ENCODE measurements around the gene BTN2A1. TPM values are rescaled to one million over a fixed set of nuclear protein-coding genes. Genes with fewer than 3 reads are reported as not detected.

The BTN2A1 gene
- total RNA-seq, 1 experiment from 2014 or later: 17.2 TPM

DNA sequence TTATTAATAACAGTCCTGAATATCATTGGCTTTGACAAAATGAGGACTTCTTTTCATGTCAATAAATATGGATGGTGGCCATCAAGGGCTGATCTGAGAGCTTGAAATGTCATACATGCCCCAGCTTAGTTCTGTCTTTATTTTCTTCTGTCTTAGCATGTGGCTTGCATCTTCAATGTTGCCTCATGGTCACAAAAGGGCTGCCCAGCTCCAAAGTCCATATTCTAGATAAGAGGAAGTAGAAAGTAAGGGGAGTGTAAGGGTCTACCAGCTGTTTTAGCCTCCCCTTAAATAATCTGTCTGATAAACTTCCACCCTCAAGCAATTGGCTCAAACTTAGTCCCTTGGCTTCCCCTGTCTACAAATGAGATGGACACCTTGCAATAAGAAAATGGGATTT lies 14.2 kb downstream of the BTN2A1 start:
- Histone ChIP-seq H3K4me1 (no peaks in the 10 kb centered on the region), H3K4me3 (no peak overlapping the region)

DNA sequence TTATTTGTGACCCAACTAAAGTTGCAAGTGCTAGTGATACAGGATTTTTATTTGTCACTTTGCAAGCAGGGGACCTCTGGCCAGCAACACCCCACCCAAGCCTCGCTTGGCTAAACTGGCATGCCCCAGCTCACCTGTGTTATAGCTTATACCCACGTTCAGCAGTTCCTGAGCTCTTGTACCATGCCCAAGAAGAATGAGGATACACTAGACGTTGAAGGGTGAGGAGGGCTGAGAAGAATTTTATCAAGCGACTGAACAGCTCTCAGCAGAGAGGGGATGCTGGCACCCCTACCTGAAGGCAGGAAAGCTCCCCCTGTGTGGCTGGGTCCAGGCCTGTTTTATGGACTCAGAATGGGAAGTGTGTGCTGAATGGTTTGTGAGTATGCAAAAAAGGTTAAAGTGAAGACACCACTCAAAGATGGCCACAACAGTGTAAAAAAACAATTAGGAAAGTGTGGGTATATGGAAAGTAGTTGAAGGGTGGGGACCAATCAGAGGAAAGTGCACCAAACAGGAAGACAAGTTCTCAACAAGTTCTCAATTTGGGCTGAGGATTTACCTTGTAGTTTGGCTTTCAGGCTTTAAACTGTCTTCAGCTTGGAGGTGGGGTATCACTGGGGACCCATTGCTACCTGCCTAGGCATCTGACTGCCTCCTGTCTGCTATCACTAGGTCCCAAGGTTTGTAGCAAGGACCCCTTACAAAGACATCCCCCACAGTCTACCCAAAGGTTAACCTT lies 15.0 kb downstream of the BTN2A1 start:
- Histone ChIP-seq H3K9me3 (replicated peaks) (no peaks in the 10 kb centered on the region), H3K4me3 (no peak overlapping the region), H3K4me1 (peaks cover 3% of the 10 kb centered on the region; the same call in 1 of the 2 replicates), H3K27me3 (no peaks in the 10 kb centered on the region), H3K27ac (no peak overlapping the region), H3K36me3 (peaks cover 2% of the 10 kb centered on the region; the same call in 1 of the 2 replicates)
- DNase-seq: no peak

More for the DNA sequence above, 14.2 kb downstream of the BTN2A1 start:
- H3K27me3 ChIP-seq: no peaks in the 10 kb centered on the region
- H3K36me3 ChIP-seq: peaks cover 10% of the 10 kb centered on the region
- no peaks in the 10 kb centered on the region for H3K9me3 ChIP-seq (replicated peaks)
- no peak overlapping the region for H3K27ac ChIP-seq
- DNase-seq: no peak

DNA sequence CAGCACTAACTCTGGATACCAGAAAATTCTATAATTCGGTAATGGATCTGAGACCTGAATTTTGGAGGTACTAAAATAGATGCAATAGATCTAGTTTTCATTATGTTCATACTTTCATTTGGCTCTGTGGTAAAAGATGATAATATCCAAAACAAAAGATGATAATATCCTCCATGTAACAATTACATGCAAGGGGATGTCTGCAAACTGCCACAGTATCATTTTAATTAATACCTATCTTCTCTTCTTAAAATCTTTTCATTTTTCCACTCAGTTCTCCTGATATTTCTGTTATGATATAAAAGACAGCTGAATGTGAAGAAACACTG lies 15.6 kb downstream of the BTN2A1 start:
- H3K4me3 ChIP-seq: peak overlapping the region; percentile 60
- peaks cover 5% of the 10 kb centered on the region; the same call in 1 of the 2 replicates for H3K4me1 ChIP-seq
- H3K36me3 ChIP-seq: 0 out of 2 replicates have a peak, but pooled peaks cover 2% of the 10 kb centered on the region
- no peaks in the 10 kb centered on the region for H3K27me3 ChIP-seq
- no peaks in the 10 kb centered on the region for H3K9me3 ChIP-seq (replicated peaks)
- no peak for DNase-seq
- peak overlapping the region; percentile 81 for H3K27ac ChIP-seq

DNA sequence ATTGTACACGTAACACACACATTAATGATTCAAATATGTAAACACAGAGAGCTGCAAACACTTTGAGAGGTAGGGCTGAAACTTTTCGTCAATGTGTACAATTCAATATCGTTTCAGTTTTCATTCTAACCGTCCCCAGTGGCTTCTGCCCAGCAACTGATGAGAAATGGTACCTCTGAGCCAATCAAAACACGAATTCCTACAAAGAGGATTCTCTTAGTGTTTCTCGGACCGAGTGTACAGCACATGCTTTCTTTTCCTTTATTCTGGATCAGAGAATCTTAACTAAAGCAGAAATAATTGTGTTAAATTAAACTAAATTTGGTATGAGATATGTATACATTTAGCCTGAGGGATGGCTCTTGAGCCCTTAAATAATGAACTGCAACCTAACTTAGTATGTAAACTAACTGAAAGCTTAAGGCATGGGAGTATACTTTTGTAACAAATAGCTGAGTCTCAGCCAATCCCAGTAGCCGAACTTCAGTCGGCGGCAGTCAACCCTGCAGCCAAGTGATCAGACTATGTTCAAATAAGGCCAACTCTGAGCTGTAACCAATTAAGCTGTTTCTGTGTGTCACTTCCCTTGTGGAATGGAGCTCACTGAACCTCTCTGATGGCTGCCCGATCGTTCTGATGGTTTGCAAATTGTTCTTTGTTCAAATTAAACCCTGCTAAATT lies 16.1 kb downstream of the BTN2A1 start:
- Histone ChIP-seq H3K27ac (peak overlapping the region; percentile 81), H3K4me3 (peak overlapping the region; percentile 60), H3K36me3 (0 out of 2 replicates have a peak, but pooled peaks cover 2% of the 10 kb centered on the region), H3K9me3 (replicated peaks) (no peaks in the 10 kb centered on the region), H3K4me1 (peaks cover 5% of the 10 kb centered on the region; the same call in 1 of the 2 replicates), H3K27me3 (no peaks in the 10 kb centered on the region)
- peak; percentile 76 to 89 for DNase-seq

DNA sequence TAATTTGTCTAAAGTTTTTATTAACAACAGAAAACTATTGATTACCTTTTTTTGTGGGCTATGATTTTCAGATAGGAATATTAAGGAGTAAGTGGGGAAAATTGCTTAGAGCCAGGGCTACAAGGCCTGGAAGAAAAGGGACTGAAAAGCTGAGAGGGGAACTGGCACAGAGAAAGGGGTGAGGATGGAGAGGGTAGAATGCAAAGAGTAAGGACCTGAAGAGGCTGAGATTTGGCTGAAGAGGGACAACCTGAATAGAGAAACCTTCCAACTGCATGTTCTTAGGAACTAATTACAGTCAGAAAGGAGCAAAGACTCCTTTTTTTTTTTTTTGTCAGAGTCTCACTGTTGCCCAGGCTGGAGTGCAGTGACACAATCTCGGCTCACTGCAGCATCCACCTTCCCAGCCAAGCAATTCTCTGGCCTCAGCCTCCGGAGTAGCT lies 16.7 kb downstream of the BTN2A1 start:
- peak in 1 of 2 experiments; percentile 5 for DNase-seq
- H3K4me1 ChIP-seq: peaks cover 5% of the 10 kb centered on the region; the same call in 1 of the 2 replicates
- 0 out of 2 replicates have a peak, but pooled peaks cover 2% of the 10 kb centered on the region for H3K36me3 ChIP-seq
- peak overlapping the region; percentile 81 for H3K27ac ChIP-seq
- peak overlapping the region; percentile 60 for H3K4me3 ChIP-seq
- H3K27me3 ChIP-seq: no peaks in the 10 kb centered on the region
- H3K9me3 ChIP-seq (replicated peaks): no peaks in the 10 kb centered on the region

DNA sequence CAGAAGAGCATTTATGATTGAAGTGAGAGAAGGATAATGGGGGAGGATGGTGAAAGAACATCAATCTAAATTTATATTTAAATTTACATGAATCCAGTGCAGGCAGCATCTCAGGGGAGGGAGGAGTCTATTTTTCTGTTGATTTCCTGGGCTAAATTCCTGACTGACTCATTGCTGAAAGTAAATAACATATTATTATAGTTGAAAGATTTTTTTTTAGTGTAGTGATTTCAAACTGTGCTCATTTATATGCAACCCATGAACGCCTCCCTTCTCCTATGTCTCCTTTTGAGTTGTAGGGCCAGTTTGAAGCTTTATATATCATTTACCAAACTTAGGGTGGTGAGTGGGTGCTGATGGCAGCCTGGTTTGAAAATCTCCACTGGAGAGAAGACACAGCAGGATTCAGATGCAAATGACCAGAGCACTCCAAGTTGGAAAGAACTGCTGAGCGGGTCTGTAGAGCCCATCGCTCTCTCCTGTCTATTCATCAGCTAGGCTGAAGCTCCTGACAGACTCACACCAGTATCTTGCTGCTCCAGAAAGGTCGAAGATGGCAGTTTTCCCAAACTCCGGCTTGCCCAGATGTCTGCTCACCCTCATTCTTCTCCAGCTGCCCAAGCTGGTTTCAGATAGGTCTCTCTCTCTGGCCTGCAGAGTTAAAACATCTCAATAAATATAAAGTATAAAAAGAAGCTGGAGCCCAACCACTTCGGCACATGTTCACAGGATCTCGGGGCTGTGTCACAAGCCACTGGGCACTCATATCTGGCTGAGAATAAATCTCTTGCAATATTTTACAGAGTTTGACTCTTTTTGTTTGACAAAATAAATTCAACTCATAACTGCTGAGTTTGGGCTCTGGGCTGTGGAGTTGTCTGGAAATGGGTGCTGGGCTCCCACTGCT lies 18.3 kb downstream of the BTN2A1 start:
- H3K4me1 ChIP-seq: peaks cover 5% of the 10 kb centered on the region; the same call in 1 of the 2 replicates
- H3K9me3 ChIP-seq (replicated peaks): no peaks in the 10 kb centered on the region
- no peak for DNase-seq
- no peaks in the 10 kb centered on the region for H3K27me3 ChIP-seq
- H3K4me3 ChIP-seq: no peak overlapping the region
- no peak overlapping the region for H3K27ac ChIP-seq
- H3K36me3 ChIP-seq: no peaks in the 10 kb centered on the region

DNA sequence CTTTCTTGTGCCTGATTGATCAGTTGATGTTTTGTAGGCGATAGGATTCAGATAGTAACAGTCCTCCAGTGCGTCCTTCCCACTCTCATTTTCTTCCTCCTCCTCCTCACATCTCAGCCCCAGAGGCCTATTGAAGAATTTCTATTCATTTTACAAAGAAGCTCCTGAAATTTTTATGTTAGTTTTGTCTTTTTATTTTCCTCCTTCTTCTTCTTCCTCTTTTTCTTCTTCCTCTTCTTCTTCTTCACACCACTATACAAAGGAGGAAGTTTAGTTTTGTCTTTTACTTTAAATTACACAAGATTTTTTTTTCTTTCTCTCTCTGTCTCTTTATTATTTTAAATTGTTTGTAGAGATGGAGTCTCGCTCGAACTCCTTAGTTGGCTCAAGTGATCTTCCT lies 19.1 kb downstream of the BTN2A1 start:
- Histone ChIP-seq H3K4me1 (peaks cover 5% of the 10 kb centered on the region; the same call in 1 of the 2 replicates), H3K4me3 (no peak overlapping the region), H3K27ac (no peak overlapping the region), H3K9me3 (replicated peaks) (no peaks in the 10 kb centered on the region), H3K27me3 (no peaks in the 10 kb centered on the region), H3K36me3 (no peaks in the 10 kb centered on the region)
- no peak for DNase-seq

DNA sequence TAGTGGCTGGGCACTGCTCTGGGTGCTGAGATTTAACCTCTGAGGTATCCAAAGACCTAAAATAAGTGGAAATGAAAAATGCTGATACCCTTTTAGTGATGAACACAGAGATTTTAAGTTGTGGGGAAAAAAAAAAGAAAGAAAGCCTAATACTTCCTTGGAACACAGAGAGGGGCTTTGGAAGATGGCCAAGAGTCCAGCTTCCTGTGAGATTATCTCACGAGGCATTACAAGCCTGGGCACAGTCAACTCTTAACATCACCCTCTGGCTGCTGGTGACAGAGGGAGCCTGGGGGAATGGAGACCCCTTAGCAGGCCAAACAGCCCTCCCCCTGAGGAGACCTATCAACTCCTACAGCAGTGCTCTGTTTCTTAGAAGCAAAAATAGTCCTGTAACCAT lies 19.7 kb downstream of the BTN2A1 start:
- no peaks in the 10 kb centered on the region for H3K27me3 ChIP-seq
- no peaks in the 10 kb centered on the region for H3K9me3 ChIP-seq (replicated peaks)
- H3K36me3 ChIP-seq: no peaks in the 10 kb centered on the region
- H3K4me3 ChIP-seq: no peak overlapping the region
- H3K4me1 ChIP-seq: peaks cover 5% of the 10 kb centered on the region; the same call in 1 of the 2 replicates
- no peak overlapping the region for H3K27ac ChIP-seq
- DNase-seq: peak; percentile 25 to 53

DNA sequence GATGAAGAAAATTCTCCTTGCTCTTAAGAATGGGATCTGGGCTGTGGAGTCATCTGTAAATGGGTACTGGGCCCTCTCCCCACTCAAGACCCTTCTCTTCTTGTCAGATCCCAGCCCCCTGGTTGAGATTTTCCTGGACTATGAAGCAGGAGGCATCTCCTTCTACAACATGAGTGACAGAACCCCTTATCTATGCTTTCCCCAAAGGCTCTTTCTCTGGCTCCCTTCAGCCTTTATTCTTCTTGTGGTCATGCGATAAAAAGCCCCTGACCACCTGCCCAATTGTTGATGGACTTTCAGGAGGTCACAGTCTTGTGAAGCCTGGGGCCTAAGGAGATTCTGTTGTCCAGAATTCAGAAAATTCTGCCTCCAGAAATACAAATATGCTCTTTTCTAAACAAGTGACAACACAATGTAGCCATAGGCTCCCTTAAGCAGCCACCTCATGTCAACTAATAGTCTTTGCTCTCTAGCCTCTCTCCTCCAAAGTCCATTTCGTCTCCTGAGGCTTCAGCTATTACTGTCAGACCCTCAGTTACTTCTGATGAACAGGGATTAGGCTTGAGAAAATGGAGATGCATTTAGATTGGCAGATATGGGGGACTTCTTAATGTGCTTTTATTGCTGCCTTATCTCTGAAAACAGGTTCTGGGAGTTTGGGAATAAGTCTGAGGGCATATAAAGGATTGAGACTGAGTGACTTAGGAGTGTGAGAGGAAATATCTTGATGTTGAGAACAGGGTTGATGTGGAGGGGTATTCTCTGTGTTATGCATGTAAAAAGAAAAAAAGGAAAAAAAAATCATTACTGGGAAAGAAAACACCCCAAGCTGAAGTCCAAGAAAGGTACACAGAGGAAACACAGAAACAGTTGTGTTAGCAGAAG lies 20.6 kb downstream of the BTN2A1 start:
- DNase-seq: no peak
- Histone ChIP-seq H3K27ac (no peak overlapping the region), H3K36me3 (no peaks in the 10 kb centered on the region), H3K4me3 (no peak overlapping the region), H3K9me3 (replicated peaks) (no peaks in the 10 kb centered on the region), H3K4me1 (peaks cover 8% of the 10 kb centered on the region), H3K27me3 (no peaks in the 10 kb centered on the region)

DNA sequence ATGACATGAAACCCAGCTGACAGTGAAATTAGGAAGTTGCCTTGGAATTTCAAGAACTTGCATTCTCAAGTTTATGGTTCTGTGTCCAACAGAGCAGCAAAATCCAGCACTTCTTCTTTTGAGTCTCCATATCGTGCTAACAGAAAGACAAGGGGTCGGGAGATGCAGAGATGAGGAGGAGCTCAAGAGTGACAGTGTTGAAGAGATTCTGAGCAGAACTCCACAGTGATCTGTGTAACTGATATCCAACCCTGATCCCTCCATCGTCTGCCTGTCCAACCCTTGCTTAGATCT lies 21.2 kb downstream of the BTN2A1 start:
- H3K4me3 ChIP-seq: no peak overlapping the region
- no peak overlapping the region for H3K27ac ChIP-seq
- H3K4me1 ChIP-seq: peaks cover 11% of the 10 kb centered on the region

DNA sequence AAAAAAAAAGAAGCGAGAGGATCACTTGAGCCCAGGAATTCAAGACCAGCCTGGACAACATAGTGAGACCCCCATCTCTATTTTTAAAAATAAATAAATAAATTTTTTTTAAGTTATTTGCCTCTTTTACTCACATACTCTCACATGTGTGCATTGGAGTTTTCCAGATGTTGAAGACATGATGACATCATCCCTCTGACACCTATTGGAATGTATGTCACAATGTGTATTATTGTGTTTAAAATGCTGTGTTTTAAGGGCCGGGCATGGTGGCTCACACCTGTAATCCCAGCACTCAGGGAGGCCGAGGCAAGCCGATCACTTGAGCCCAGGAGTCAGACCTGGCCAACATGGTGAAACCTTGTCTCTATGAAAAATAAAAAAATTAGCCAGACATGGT lies 24.6 kb downstream of the BTN2A1 start:
- peaks cover 28% of the 10 kb centered on the region for H3K4me1 ChIP-seq

More for the DNA sequence above, 21.2 kb downstream of the BTN2A1 start:
- H3K27me3 ChIP-seq: no peaks in the 10 kb centered on the region
- H3K36me3 ChIP-seq: no peaks in the 10 kb centered on the region
- H3K9me3 ChIP-seq (replicated peaks): no peaks in the 10 kb centered on the region
- DNase-seq: no peak

DNA sequence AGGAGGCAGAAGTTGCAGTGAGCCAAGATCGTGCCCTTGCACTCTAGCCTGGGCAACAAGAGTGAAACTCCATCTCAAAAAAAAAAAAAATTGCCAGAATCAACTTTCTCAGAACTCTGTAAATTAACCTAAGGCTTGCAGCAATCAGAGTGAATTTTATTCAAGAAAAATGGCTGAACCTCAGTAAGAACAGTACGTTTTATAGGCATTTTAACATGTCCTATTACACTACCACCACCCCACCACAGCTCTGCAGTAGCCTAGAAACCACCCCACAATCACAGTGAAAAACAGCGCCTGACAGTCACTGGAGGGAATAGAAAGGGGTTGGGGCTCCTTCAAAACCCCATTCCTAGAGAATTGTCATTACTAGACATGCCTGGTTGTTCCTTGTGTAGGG lies 26.0 kb downstream of the BTN2A1 start:
- H3K4me3 ChIP-seq: no peak overlapping the region
- no peaks in the 10 kb centered on the region for H3K27me3 ChIP-seq
- no peak for DNase-seq
- H3K27ac ChIP-seq: peak overlapping the region; percentile 5; the same call in 1 of the 2 replicates
- no peaks in the 10 kb centered on the region for H3K36me3 ChIP-seq
- H3K9me3 ChIP-seq (replicated peaks): no peaks in the 10 kb centered on the region
- peaks cover 23% of the 10 kb centered on the region for H3K4me1 ChIP-seq

More for the DNA sequence above, 24.6 kb downstream of the BTN2A1 start:
- no peak for DNase-seq
- no peak overlapping the region for H3K27ac ChIP-seq
- no peaks in the 10 kb centered on the region for H3K36me3 ChIP-seq
- no peaks in the 10 kb centered on the region for H3K27me3 ChIP-seq
- no peaks in the 10 kb centered on the region for H3K9me3 ChIP-seq (replicated peaks)
- no peak overlapping the region for H3K4me3 ChIP-seq

DNA sequence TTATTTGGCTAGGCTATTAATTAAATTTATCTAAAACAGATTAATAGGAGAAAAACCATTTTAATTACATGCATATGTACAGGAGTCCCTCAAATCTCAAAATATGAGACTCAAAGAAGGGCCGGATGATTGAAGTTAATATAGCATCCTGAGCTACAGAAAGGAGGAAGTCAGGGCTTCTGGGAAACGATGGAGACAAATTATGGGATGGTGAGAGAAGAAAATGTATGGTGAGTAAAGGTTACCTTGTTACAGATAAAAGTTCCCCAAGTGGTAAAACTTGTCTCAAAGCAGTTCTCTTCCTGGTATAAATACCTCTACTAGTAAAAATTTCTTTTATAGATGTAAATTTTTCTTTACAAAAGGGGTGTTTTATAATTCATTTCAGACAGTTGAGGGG lies 26.4 kb downstream of the BTN2A1 start:
- Histone ChIP-seq H3K9me3 (replicated peaks) (no peaks in the 10 kb centered on the region), H3K4me3 (no peak overlapping the region), H3K27me3 (no peaks in the 10 kb centered on the region), H3K36me3 (no peaks in the 10 kb centered on the region), H3K4me1 (peaks cover 23% of the 10 kb centered on the region), H3K27ac (no peak overlapping the region; the same call in 1 of the 2 replicates)
- DNase-seq: no peak

Measured in SJCRH30 (cell line).